ENCODE data around the gene TGFBR3. TPM values are rescaled to one million over a fixed set of nuclear protein-coding genes. Genes with fewer than 3 reads are reported as not detected.
A peak's percentile ranks its signal among the peaks of the same experiment; 100 is the strongest.

Gene TGFBR3
- total and polyA plus RNA-seq, 2 of the 13 experiments (the other 11 are each of a cell fraction or from before 2014, with no cell fraction given): 76.5 to 195 TPM

GRCh38 chr1:91766883-91767282 is 119.1 kb downstream of the TGFBR3 start (continued):
- TF ChIP-seq, protein P1, sequence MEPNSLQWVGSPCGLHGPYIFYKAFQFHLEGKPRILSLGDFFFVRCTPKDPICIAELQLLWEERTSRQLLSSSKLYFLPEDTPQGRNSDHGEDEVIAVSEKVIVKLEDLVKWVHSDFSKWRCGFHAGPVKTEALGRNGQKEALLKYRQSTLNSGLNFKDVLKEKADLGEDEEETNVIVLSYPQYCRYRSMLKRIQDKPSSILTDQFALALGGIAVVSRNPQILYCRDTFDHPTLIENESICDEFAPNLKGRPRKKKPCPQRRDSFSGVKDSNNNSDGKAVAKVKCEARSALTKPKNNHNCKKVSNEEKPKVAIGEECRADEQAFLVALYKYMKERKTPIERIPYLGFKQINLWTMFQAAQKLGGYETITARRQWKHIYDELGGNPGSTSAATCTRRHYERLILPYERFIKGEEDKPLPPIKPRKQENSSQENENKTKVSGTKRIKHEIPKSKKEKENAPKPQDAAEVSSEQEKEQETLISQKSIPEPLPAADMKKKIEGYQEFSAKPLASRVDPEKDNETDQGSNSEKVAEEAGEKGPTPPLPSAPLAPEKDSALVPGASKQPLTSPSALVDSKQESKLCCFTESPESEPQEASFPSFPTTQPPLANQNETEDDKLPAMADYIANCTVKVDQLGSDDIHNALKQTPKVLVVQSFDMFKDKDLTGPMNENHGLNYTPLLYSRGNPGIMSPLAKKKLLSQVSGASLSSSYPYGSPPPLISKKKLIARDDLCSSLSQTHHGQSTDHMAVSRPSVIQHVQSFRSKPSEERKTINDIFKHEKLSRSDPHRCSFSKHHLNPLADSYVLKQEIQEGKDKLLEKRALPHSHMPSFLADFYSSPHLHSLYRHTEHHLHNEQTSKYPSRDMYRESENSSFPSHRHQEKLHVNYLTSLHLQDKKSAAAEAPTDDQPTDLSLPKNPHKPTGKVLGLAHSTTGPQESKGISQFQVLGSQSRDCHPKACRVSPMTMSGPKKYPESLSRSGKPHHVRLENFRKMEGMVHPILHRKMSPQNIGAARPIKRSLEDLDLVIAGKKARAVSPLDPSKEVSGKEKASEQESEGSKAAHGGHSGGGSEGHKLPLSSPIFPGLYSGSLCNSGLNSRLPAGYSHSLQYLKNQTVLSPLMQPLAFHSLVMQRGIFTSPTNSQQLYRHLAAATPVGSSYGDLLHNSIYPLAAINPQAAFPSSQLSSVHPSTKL (CRISPR knock-in tag; IDR thresholded peaks at IDR 0.05): peak; percentile 64; the same call in 1 of the 2 replicates
- TF ChIP-seq, protein P2, sequence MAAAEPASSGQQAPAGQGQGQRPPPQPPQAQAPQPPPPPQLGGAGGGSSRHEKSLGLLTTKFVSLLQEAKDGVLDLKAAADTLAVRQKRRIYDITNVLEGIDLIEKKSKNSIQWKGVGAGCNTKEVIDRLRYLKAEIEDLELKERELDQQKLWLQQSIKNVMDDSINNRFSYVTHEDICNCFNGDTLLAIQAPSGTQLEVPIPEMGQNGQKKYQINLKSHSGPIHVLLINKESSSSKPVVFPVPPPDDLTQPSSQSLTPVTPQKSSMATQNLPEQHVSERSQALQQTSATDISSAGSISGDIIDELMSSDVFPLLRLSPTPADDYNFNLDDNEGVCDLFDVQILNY (CRISPR knock-in tag; conservative IDR thresholded peaks at IDR 0.05): no peak
- TF ChIP-seq ZNF800 (CRISPR knock-in tag; IDR thresholded peaks at IDR 0.05): no peak
- no peak for TF ChIP-seq GRHL1 (CRISPR knock-in tag; conservative IDR thresholded peaks at IDR 0.05)
- peak; percentile 70 for TF ChIP-seq PAXIP1 (CRISPR knock-in tag; conservative IDR thresholded peaks at IDR 0.05)
- TF ChIP-seq FOXA3 (CRISPR knock-in tag; IDR thresholded peaks at IDR 0.05): peak; percentile 52
- TF ChIP-seq EP300 (IDR thresholded peaks at IDR 0.05; ENCODE audit: low read depth in 2 of 2, low read length in 2 of 2): peak in 1 of 2 experiments; percentile 47; a peak in 1 of 4 replicates
- TF ChIP-seq EP300 (CRISPR knock-in tag; IDR thresholded peaks at IDR 0.05; ENCODE audit: borderline replicate concordance): no peak
- no peak for TF ChIP-seq ZNF619 (CRISPR knock-in tag; IDR thresholded peaks at IDR 0.05)
- no peak for TF ChIP-seq SOX13 (IDR thresholded peaks at IDR 0.05)
- TF ChIP-seq SOX13 (CRISPR knock-in tag; conservative IDR thresholded peaks at IDR 0.05 in 1 of 2, IDR thresholded peaks at IDR 0.05 in 1 of 2): peak in 1 of 2 experiments; percentile 72; a peak in 2 of 4 replicates
- TF ChIP-seq MED1 (CRISPR knock-in tag; IDR thresholded peaks at IDR 0.05): 0 out of 2 replicates have a peak, but pooled peaks have one; percentile 13
- no peak for TF ChIP-seq HMGA1 (CRISPR knock-in tag; conservative IDR thresholded peaks at IDR 0.05)
- no peak for TF ChIP-seq SOX6 (IDR thresholded peaks at IDR 0.05)
- peak; percentile 69 for TF ChIP-seq SOX6 (CRISPR knock-in tag; IDR thresholded peaks at IDR 0.05)
- TF ChIP-seq, protein P3, sequence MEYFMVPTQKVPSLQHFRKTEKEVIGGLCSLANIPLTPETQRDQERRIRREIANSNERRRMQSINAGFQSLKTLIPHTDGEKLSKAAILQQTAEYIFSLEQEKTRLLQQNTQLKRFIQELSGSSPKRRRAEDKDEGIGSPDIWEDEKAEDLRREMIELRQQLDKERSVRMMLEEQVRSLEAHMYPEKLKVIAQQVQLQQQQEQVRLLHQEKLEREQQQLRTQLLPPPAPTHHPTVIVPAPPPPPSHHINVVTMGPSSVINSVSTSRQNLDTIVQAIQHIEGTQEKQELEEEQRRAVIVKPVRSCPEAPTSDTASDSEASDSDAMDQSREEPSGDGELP (IDR thresholded peaks at IDR 0.05; ENCODE audit: borderline replicate concordance, low read depth): peak; percentile 46; the same call in 1 of the 2 replicates
- peak; percentile 27 for TF ChIP-seq TBX2 (CRISPR knock-in tag; IDR thresholded peaks at IDR 0.05; ENCODE audit: borderline replicate concordance)
